ENCODE measurements around the gene PRDX2.

The PRDX2 gene

GRCh38 chr19:12756150-12756883, 45.3 kb downstream of the PRDX2 start:
- no peak for DNase-seq (ENCODE audit: low read depth in 1 of 2, low spot score in 1 of 2)

- DNase-seq (ENCODE audit: low read depth in 1 of 2, low spot score in 1 of 2) = no peak
Observed at GRCh38 chr19:12754465-12755196, 47.0 kb downstream of the PRDX2 start.

GRCh38 chr19:12752056-12752781, 49.4 kb downstream of the PRDX2 start:
- DNase-seq (ENCODE audit: low read depth in 1 of 2, low spot score in 1 of 2) = no peak

GRCh38 chr19:12751635-12752034, 50.0 kb downstream of the PRDX2 start, which contains the start of gene BEST2:
Gene BEST2, plus strand, starts transcription at chr19:12751791. Its CDS starts 802 bp downstream, at chr19:12752593.
- DNase-seq (ENCODE audit: low read depth in 1 of 2, low spot score in 1 of 2) = no peak

GRCh38 chr19:12750851-12751250, 50.7 kb downstream of the PRDX2 start:
- DNase-seq (ENCODE audit: low read depth in 1 of 2, low spot score in 1 of 2) = no peak

- DNase-seq (ENCODE audit: low read depth in 1 of 2, low spot score in 1 of 2) = no peak
Observed at GRCh38 chr19:12749938-12750521, 51.6 kb downstream of the PRDX2 start.

- no peak for DNase-seq (ENCODE audit: low read depth in 1 of 2, low spot score in 1 of 2)
Observed at GRCh38 chr19:12748489-12748888, 53.1 kb downstream of the PRDX2 start.
